Fibroblast of gingiva (primary cell): ENCODE results near the gene RAP1GAP.
A peak's percentile ranks its signal among the peaks of the same experiment; 100 is the strongest.

Experiments used
- DNase-seq: peaks from one replicate; pipeline ENCODE4 v3.0.0-alpha.2; 2011; ENCODE audit warnings: low read depth

RAP1GAP gene

GRCh38 chr1:21590126-21590880 lies 78.9 kb downstream of the RAP1GAP start:
- DNase-seq = no peak

- DNase-seq = no peak
Measured at GRCh38 chr1:21589618-21590017, 79.5 kb downstream of the RAP1GAP start.

- DNase-seq = no peak
Measured at GRCh38 chr1:21587602-21587953, 81.6 kb downstream of the RAP1GAP start.

- peak; percentile 61 for DNase-seq
Measured at GRCh38 chr1:21586846-21587601, 82.1 kb downstream of the RAP1GAP start.

GRCh38 chr1:21586222-21586621 lies 82.9 kb downstream of the RAP1GAP start:
- no peak for DNase-seq

DNA sequence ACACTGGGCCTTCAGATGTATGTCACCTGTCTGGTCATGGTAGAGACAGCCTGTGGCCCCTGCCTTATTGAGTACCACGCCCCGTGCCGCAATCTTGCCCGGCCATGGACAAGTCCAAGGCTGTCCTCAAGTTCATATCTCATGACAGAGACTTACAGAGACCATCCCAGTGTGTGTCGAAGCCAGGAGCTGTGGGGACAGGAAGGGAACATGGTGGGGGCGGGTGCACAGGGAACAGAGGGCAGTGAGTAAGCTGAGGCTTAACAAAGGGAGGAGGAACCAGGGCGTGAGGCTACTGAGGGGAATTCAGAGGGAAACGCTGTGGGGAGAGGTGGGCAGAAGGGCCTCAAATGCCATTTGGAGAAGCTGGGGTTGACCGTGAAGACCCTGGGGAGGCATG lies 84.1 kb downstream of the RAP1GAP start:
- DNase-seq = no peak

DNA sequence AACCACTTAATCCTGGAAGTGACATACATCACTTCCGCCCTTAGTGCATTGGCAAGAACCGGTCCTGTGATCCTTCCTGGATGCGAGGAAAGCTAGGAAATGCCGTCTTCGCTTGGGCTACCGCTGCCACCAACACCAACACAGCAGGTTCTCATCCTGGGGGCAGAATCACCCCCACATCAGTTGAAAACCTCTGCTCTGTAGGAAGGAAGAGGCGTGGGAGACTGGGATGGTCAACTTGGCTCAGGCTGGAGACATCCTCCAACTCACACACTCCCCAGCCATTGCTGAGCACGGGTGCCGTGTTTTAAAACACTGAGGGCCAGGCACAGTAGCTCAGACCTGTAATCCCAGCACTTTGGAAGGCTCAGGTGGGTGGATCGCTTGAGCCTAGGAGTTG lies 85.1 kb downstream of the RAP1GAP start:
- no peak for DNase-seq

GRCh38 chr1:21579791-21580190 lies 89.4 kb downstream of the RAP1GAP start:
- DNase-seq = no peak

DNA sequence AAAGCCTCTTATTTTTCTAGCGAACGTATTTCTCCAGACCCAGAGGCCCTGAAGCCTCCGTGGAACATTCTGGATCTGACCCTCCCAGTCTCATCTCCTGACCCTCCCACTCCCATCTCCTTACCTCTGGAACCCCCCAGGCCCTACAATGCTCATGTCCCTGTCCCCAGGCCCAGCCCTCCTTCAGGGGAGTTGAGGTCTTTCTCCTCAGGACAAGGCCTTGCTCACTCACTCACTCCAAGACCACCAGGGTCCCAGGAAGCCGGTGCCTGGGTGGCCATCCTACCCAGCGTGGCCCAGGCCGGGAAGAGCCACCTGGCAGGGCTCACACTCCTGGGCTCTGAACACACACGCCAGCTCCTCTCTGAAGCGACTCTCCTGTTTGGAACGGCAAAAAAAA lies 91.2 kb downstream of the RAP1GAP start:
- DNase-seq = no peak

- no peak for DNase-seq
Measured at GRCh38 chr1:21577324-21577723, 91.8 kb downstream of the RAP1GAP start.

DNA sequence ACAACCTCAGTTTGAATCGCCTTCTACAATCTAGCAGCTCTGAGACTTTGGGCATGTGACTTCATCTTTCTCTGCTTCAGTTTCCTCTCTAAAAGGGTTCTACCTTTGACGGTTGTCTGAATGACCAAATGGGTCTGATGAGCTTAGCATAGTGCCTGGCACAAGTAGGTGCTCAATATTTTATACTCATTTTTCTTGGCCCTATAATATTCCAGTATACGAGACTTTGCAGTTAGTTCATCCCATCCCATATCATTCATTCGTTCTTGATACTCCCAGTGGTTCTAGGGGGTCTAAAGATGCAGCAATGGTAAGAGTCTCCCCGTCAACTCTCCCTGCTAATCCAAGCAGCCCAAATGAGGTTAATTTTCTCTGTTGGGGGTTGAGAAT lies 92.4 kb downstream of the RAP1GAP start:
- DNase-seq = no peak

GRCh38 chr1:21576031-21576797 lies 92.9 kb downstream of the RAP1GAP start:
- DNase-seq = no peak

DNA sequence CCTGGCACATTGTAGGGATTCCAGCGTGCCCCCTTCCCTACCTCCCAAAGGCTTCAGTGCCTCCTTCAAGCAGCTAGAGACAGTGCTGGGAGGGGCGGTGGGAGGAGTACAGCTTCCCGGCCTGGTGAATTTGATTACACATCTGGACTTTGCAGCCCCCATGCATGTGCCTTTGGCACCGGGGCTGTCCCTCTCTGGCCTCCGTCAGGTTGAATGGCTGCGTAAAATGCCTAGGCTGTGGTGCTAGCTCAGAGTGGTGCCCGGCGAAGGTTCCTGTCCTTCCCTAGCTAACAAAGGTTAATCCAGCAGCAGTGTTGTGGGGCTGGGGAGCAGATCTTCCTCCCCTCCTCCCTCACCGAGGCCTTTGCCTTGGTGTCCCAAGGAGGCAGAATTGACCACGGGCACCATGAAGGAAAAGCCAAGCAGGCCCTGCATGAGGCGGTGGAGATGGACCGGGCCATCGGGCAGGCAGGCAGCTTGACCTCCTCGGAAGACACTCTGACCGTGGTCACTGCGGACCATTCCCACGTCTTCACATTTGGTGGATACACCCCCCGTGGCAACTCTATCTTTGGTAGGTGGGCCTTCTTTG lies 93.7 kb downstream of the RAP1GAP start:
- DNase-seq = no peak

- DNase-seq = peak; percentile 47
Measured at GRCh38 chr1:21574466-21575151, 94.5 kb downstream of the RAP1GAP start.

DNA sequence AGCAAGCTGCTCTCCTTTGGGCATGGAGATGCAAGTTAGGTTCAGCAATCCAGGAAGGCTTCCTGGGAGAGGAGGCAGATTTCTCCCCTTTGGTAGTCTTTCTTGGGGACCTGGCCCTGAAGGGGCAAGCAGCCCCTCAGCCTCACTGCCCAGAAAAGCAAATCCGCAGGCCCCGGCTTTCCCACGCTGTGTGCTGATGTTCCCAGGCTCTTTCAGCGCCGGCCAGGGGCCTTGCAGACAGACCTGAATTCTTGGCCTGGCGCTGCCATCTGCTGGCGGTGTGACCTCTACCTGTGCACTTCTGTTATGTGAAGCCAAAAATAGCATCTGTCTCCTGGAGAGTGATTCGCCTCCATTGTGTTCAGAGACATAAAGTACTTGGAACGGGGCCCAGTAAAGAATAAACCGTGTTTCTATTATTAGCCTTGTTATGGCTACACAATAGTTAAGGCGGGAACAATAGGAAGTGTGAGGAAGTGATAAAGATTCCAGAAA lies 95.1 kb downstream of the RAP1GAP start:
- peak; percentile 49 for DNase-seq

- DNase-seq = no peak
Measured at GRCh38 chr1:21573475-21573874, 95.7 kb downstream of the RAP1GAP start.

GRCh38 chr1:21572735-21573277 lies 96.4 kb downstream of the RAP1GAP start:
- no peak for DNase-seq

DNA sequence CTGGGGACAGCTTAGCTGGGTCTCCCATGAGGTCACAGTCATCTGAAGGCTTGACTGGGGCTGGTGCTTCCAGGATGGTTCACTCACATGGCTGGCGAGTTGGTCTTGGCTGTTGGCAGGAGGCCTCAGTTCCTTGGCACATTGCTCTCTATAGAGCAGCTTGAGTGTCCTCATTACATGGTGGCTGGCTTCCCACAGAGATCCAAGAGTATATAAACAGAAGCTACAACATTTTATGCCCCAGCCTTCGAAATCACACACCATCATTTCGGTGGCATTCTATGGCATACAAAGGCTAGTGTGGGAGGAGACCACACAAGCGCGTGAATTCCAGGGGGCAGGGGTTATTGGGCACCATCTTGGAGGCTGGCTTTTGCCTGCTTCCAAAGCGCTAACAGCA lies 96.9 kb downstream of the RAP1GAP start:
- no peak for DNase-seq

GRCh38 chr1:21570885-21571284 lies 98.3 kb downstream of the RAP1GAP start:
- no peak for DNase-seq

GRCh38 chr1:21570528-21570875 lies 98.7 kb downstream of the RAP1GAP start:
- DNase-seq = no peak

GRCh38 chr1:21569820-21570527 lies 99.2 kb downstream of the RAP1GAP start:
- DNase-seq = no peak
